GM19324 (cell line): Measurements from ENCODE around the gene SLC26A6.

Source experiments
- ATAC-seq: cut with Tn5 transposase; IDR thresholded peaks from one replicate; pipeline ENCODE4 v1.9.1; 2021; ENCODE audit warnings: mild to moderate bottlenecking, moderate library complexity; ENCODE audit not compliant: unreplicated experiment, low FRiP score

Gene SLC26A6

GRCh38 chr3:48599509-48600285, 35.6 kb downstream of the SLC26A6 start:
- no peak for ATAC-seq

GRCh38 chr3:48599077-48599501, 36.2 kb downstream of the SLC26A6 start:
- no peak for ATAC-seq

GRCh38 chr3:48598323-48599076, 36.8 kb downstream of the SLC26A6 start:
- ATAC-seq: no peak

GRCh38 chr3:48597408-48597800, 37.9 kb downstream of the SLC26A6 start:
- ATAC-seq: no peak

DNA sequence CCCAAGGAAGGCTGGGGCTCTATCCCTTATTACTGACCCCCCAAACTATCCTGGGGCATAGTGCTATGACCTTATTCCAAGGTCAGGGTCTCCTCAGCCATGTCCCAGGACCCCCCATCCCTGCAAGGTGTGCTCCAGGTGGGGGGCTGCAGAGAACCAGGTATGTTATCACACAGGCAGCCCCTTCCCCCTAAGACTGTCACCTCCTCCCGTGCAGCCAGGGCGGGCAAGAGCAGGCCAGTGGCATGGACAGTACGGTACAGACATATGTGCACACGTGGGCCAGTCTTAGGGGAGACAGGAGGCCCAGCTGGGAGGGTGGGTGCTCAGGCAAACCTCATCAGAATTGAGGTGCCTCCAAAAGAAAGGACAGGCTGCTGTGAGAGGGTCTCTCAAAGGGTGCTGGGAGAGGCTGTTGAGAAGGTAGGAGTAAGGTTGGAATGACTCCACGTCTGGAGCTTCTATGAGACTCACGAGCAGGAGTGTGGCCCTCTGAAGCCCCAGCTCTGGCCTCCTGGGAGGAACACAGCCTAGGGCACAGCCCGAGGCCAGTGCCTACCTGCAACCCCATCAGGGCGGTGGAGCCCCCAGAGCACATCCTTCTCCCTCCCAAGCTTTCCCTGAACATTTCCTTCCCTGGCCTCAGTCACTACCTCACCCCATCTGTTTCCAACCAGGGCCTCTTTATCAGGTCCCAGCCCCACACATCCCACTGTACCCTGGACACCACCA, 38.4 kb downstream of the SLC26A6 start:
- ATAC-seq: no peak

- no peak for ATAC-seq
These were observed 39.1 kb downstream of the SLC26A6 start for GRCh38 chr3:48596157-48596556.

- no peak for ATAC-seq
These were observed 39.6 kb downstream of the SLC26A6 start for GRCh38 chr3:48595526-48596121.

- no peak for ATAC-seq
These were observed 40.2 kb downstream of the SLC26A6 start, which contains the start of gene COL7A1 for GRCh38 chr3:48595075-48595525. TSS of gene COL7A1 (minus strand) at chr3:48595329. CDS start at chr3:48595159, 170 bp downstream.

GRCh38 chr3:48594417-48595049, 40.7 kb downstream of the SLC26A6 start:
- ATAC-seq: no peak

DNA sequence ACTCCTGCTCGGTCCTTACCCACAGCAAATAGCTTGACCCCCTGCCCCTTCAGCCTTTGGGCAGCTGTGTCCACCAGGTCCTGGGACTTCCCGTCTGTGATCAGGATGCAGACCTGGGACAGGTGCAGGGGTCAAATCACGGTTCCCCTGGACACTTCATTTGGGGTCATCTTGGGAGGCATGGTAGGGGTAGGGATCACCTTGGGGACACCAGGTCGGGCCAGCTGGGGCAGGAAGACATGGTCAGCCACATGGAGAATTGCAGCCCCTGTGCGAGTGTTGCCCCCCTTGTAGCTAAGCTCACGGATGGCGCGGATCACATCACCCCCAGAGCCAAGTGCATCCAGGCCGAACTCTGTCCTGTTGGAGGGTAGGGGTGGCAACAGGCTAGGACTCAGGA, 41.9 kb downstream of the SLC26A6 start:
- no peak for ATAC-seq

DNA sequence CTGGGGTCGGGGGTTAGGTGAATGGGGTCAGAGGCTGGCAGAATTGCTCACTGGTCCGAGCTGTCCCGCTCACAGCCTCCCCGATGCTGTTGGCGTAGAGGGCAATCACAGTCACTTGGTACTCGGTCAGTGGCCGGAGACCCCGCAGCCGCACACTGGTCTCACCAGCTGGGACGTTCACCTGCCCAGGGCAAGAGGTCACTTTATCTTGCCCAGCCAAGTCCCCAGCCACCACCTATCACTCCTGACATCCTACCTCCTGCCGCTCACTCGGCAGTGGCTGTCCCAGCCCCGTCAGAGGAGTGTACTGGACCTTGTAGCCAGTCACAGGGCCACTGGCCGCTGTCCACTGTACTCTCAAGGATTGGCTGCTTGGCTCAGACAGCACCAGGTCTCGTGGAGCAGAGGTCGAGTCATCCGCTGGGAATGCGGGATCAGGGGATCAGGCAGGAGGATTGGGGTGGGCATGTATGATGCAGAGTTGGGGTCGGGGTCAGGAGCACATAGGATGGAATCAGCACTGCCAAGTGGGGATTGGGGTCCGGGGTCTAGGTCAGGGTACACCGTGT, 42.7 kb downstream of the SLC26A6 start:
- no peak for ATAC-seq

- no peak for ATAC-seq
These were observed 43.3 kb downstream of the SLC26A6 start for GRCh38 chr3:48591886-48592518.

GRCh38 chr3:48591436-48591835, 43.8 kb downstream of the SLC26A6 start:
- ATAC-seq: no peak

DNA sequence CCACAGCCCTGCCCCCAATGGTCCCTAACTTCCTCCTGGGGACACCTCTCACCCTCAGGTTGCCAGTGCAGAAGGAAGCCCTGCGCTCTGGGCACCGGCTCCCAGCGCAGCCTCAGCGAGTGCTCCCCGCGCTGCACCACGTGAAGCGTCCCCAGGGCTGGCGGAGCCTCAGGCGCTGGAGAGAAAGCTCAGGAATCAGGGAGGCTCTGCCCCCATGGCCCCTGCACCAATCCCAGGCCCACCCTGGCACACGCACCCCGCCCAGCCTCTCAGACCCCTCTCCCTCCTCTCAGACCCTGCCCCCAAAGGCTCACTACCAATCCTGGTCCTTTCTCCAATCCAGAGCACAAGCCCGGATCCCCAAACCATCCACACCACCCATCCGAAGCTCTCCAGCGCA, 47.0 kb downstream of the SLC26A6 start:
- ATAC-seq: no peak

GRCh38 chr3:48587686-48588085, 47.6 kb downstream of the SLC26A6 start:
- ATAC-seq: no peak

GRCh38 chr3:48585411-48585810, 49.9 kb downstream of the SLC26A6 start:
- no peak for ATAC-seq

- no peak for ATAC-seq
These were observed 50.4 kb downstream of the SLC26A6 start for GRCh38 chr3:48584836-48585235.

DNA sequence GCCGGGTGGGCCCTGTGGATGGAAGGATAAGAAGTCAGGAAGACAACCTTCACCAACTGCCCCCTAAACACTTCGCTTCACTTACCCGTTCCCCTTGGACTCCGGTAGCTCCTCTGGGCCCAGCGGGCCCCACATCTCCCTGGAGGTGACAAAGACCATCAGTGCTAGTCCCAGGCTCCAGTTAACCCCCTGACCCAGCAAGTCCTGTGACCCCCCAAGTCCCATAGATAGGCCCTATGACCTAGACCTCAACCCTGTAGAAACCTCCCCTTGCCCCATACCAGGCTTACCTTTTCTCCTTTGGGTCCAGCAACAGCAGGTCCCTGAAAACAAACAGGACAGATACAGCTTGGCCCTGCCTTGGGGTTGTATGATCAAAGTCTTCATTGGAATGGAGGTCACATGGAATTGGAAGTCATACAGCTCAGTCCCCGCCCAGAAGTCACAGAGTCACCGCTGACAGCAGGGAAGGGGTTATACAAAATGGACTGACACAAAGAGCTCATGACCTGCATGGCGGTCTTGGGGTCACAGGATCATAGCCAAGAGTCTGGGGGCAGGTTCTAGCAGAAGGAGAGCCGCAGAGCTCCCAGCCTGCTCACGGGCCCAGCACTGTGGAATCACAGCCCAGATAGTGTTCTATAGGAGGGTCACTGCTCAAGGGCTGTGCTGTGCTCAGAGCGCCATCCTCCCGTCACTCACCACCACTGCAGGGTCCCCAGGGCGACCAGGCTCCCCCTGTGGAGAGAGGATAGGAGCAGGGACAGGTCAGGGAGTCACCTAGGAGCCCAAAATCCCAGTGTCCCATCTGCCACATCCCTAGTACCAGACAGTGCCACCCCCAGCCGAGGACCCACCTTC, 53.4 kb downstream of the SLC26A6 start:
- ATAC-seq: no peak
